Ishikawa (cell line): ENCODE data around the gene JMJD1C.

Experiments used
- CEBPB ChIP-seq: IDR thresholded peaks from 2 replicates; pipeline ENCODE4 v1.6.1; 2012
- CREB1 ChIP-seq: IDR thresholded peaks from 2 replicates; pipeline ENCODE4 v1.6.1; 2012; ENCODE audit warnings: low read depth
- EGR1 ChIP-seq: IDR thresholded peaks from 2 replicates; pipeline ENCODE4 v1.6.1; 2012
- EP300 ChIP-seq: IDR thresholded peaks from 2 replicates; pipeline ENCODE4 v1.6.1; 2012; ENCODE audit warnings: borderline replicate concordance
- FOXM1 ChIP-seq: IDR thresholded peaks from 2 replicates; pipeline ENCODE4 v1.6.1; 2012; ENCODE audit warnings: low read depth, borderline replicate concordance
- MAX ChIP-seq: IDR thresholded peaks from 2 replicates; pipeline ENCODE4 v1.6.1; 2012
- NFIC ChIP-seq: IDR thresholded peaks from 2 replicates; pipeline ENCODE4 v1.6.1; 2012
- RAD21 ChIP-seq: IDR thresholded peaks from 2 replicates; pipeline ENCODE4 v1.6.1; 2012; ENCODE audit warnings: low read depth
- REST ChIP-seq: IDR thresholded peaks from 2 replicates; pipeline ENCODE4 v1.6.1; 2012; ENCODE audit warnings: low read depth, mild to moderate bottlenecking
- TAF1 ChIP-seq: IDR thresholded peaks from 2 replicates; pipeline ENCODE4 v1.6.1; 2012; ENCODE audit warnings: low read depth, mild to moderate bottlenecking
- TCF12 ChIP-seq: IDR thresholded peaks from 2 replicates; pipeline ENCODE4 v1.6.1; 2012; ENCODE audit warnings: low read depth
- TEAD4 ChIP-seq: IDR thresholded peaks from 2 replicates; pipeline ENCODE4 v1.6.1; 2012
- USF1 ChIP-seq: IDR thresholded peaks from 2 replicates; pipeline ENCODE4 v1.6.1; 2012
- YY1 ChIP-seq: IDR thresholded peaks from 2 replicates; pipeline ENCODE4 v1.6.1; 2012; ENCODE audit warnings: low read depth
- ZBTB7A ChIP-seq: IDR thresholded peaks from 2 replicates; pipeline ENCODE4 v1.6.1; 2012; ENCODE audit warnings: low read depth

The JMJD1C gene

GRCh38 chr10:63407136-63407662 lies 58.6 kb downstream of the JMJD1C start:
- no peak for TF ChIP-seq CEBPB
- no peak for TF ChIP-seq ZBTB7A
- no peak for TF ChIP-seq TEAD4
- TF ChIP-seq YY1 = no peak
- TF ChIP-seq NFIC = no peak
- no peak for TF ChIP-seq REST
- no peak for TF ChIP-seq EGR1
- TF ChIP-seq TCF12 = no peak
- TF ChIP-seq USF1 = no peak
- no peak for TF ChIP-seq TAF1
- no peak for TF ChIP-seq CREB1
- no peak for TF ChIP-seq EP300
- TF ChIP-seq FOXM1 = no peak
- TF ChIP-seq RAD21 = no peak
- TF ChIP-seq MAX = no peak

- TF ChIP-seq TEAD4 = no peak
- no peak for TF ChIP-seq CEBPB
- no peak for TF ChIP-seq YY1
- TF ChIP-seq NFIC = no peak
- no peak for TF ChIP-seq FOXM1
- no peak for TF ChIP-seq REST
- no peak for TF ChIP-seq ZBTB7A
Measured at GRCh38 chr10:63396133-63396761, 69.5 kb downstream of the JMJD1C start.

- TF ChIP-seq CEBPB = no peak
- no peak for TF ChIP-seq NFIC
- TF ChIP-seq USF1 = no peak
- TF ChIP-seq EGR1 = no peak
- no peak for TF ChIP-seq TCF12
- TF ChIP-seq TAF1 = no peak
- TF ChIP-seq EP300 = no peak
- no peak for TF ChIP-seq MAX
- no peak for TF ChIP-seq TEAD4
- TF ChIP-seq ZBTB7A = no peak
- TF ChIP-seq CREB1 = no peak
- no peak for TF ChIP-seq RAD21
- TF ChIP-seq YY1 = no peak
Measured at GRCh38 chr10:63393050-63393449, 72.7 kb downstream of the JMJD1C start.

- TF ChIP-seq RAD21 = no peak
- no peak for TF ChIP-seq CEBPB
- no peak for TF ChIP-seq ZBTB7A
- no peak for TF ChIP-seq NFIC
- no peak for TF ChIP-seq EP300
- no peak for TF ChIP-seq EGR1
- no peak for TF ChIP-seq TCF12
- no peak for TF ChIP-seq FOXM1
- no peak for TF ChIP-seq MAX
- TF ChIP-seq TEAD4 = no peak
- TF ChIP-seq USF1 = no peak
- TF ChIP-seq YY1 = no peak
- no peak for TF ChIP-seq TAF1
- TF ChIP-seq CREB1 = no peak
Measured at GRCh38 chr10:63392224-63392623, 73.6 kb downstream of the JMJD1C start.

- no peak for TF ChIP-seq TAF1
- TF ChIP-seq CREB1 = no peak
- TF ChIP-seq FOXM1 = no peak
- TF ChIP-seq CEBPB = no peak
- no peak for TF ChIP-seq REST
Measured at GRCh38 chr10:63391812-63392211, 74.0 kb downstream of the JMJD1C start.
